ENCODE data around the gene ANKS3. TPM values are rescaled to one million over a fixed set of nuclear protein-coding genes. Genes with fewer than 3 reads are reported as not detected.

ANKS3 gene
- total and polyA plus RNA-seq, 10 of the 15 experiments (the other 5 are each of a cell fraction or from before 2014, with no cell fraction given) = 0.29 to 14.2 (median 8.5) TPM

GRCh38 chr16:4685776-4686496, 48.1 kb downstream of the ANKS3 start:
- POLR2A ChIA-PET = no interaction called here
- Histone ChIP-seq H4K20me1 (ENCODE audit: control insufficient read depth, insufficient read depth) (no peaks in the 10 kb centered on the region; the same call in 1 of the 2 replicates), H2AFZ (ENCODE audit: control insufficient read depth, low read depth, low read length) (no peak overlapping the region), H3K4me1 (ENCODE audit: control insufficient read depth, insufficient read depth, low read length) (no peaks in the 10 kb centered on the region), H3K9me3 (replicated peaks; ENCODE audit: control insufficient read depth, insufficient read depth, low read length) (no peaks in the 10 kb centered on the region), H3K9ac (ENCODE audit: control insufficient read depth, insufficient read depth, low read length) (no peak overlapping the region), H3K36me3 (ENCODE audit: control insufficient read depth in 2 of 2, insufficient read depth in 2 of 2, low read length in 1 of 2) (peaks cover 0 to 27% of the 10 kb centered on the region in 2 experiments; a peak in 3 of 4 replicates), H3K4me3 (no peak overlapping the region), H3K4me2 (ENCODE audit: control insufficient read depth, insufficient read depth) (no peak overlapping the region), H3K27ac (ENCODE audit: control insufficient read depth, insufficient read depth) (no peak overlapping the region), H3K79me2 (ENCODE audit: control insufficient read depth, insufficient read depth, low read length) (no peaks in the 10 kb centered on the region), H3K27me3 (replicated peaks in 1 of 2; ENCODE audit: control insufficient read depth in 2 of 2, insufficient read depth in 2 of 2, low read length in 1 of 2) (no peaks in the 10 kb centered on the region)
- no TSS peak for BruUV-seq (replicated peaks)
- RAD21 ChIA-PET (ENCODE audit: unreplicated experiment) = no interaction called here
- CTCF ChIA-PET = no interaction called here
- SMC1A ChIA-PET (ENCODE audit: uncharacterized antibody, unreplicated experiment) = interaction anchor here (0.5 kb wide), 1 partner anchor 83 kb away, joined by 3 read pairs; no protein-coding TSS in a partner anchor
- 99% methylated on average over 27 of the region's 38 CpGs for WGBS (ENCODE audit: insufficient coverage, insufficient replicate concordance, low lambda C conversion rate, missing lambda C conversion rate)
- TF ChIP-seq SPI1 (IDR thresholded peaks at IDR 0.05; ENCODE audit: borderline replicate concordance, insufficient read depth, low read depth, low read length) (no peak), POLR2A (IDR thresholded peaks at IDR 0.05; ENCODE audit: low read depth, low read length) (0 out of 2 replicates have a peak, but pooled peaks have one; percentile 9)
- FAIRE-seq = no peak
- intact Hi-C loops (cut with micrococcal nuclease; ENCODE audit: unreplicated experiment) (no loop called here), in situ Hi-C loops (cut with MboI) (no loop called here)
- no peak for ATAC-seq
- no peak for DNase-seq (ENCODE audit: low read depth, low spot score)

DNA sequence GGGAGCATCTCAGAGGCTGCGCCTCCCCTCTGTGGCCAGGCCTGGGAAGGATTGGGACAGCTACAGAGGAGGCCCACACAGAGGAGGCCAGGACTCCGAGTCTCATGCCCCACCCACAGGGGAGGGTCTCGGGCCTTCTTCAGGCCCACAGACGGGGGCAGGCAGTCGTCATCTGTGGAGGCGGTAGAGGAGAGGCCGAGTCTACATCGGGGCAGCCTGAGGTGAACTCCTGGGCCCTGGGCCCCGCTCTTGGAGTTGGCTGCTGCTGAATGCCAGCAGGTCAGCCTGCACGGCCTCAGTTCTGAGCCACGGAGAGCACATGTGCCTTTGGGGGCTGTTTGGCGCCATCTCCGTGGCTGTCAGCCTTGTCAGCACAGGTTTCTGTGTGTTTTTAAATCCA, 48.8 kb downstream of the ANKS3 start:
- TF ChIP-seq STAT3 (IDR thresholded peaks at IDR 0.05; ENCODE audit: low read depth, low read length) = no peak
- TF ChIP-seq CREM (IDR thresholded peaks at IDR 0.05; ENCODE audit: low read depth) = no peak
- no peak for TF ChIP-seq EGR1 (IDR thresholded peaks at IDR 0.05; ENCODE audit: borderline replicate concordance in 1 of 2, low read depth in 2 of 2, low read length in 2 of 2)

More for the DNA sequence above, 48.8 kb downstream of the ANKS3 start:
- Histone ChIP-seq H2AFZ (ENCODE audit: control insufficient read depth, low read depth, low read length) (no peak overlapping the region), H3K4me1 (ENCODE audit: control insufficient read depth, insufficient read depth, low read length) (no peaks in the 10 kb centered on the region), H3K9ac (ENCODE audit: control insufficient read depth, insufficient read depth, low read length) (no peak overlapping the region), H3K4me2 (ENCODE audit: control insufficient read depth, insufficient read depth) (no peak overlapping the region), H3K79me2 (ENCODE audit: control insufficient read depth, insufficient read depth, low read length) (no peaks in the 10 kb centered on the region), H3K27me3 (replicated peaks in 1 of 2; ENCODE audit: control insufficient read depth in 2 of 2, insufficient read depth in 2 of 2, low read length in 1 of 2) (no peaks in the 10 kb centered on the region), H3K4me3 (no peak overlapping the region), H4K20me1 (ENCODE audit: control insufficient read depth, insufficient read depth) (no peaks in the 10 kb centered on the region; the same call in 1 of the 2 replicates), H3K9me3 (replicated peaks; ENCODE audit: control insufficient read depth, insufficient read depth, low read length) (no peaks in the 10 kb centered on the region), H3K27ac (ENCODE audit: control insufficient read depth, insufficient read depth) (no peak overlapping the region), H3K36me3 (ENCODE audit: control insufficient read depth in 2 of 2, insufficient read depth in 2 of 2, low read length in 1 of 2) (peaks cover 0 to 29% of the 10 kb centered on the region in 2 experiments; a peak in 3 of 4 replicates)
- BruUV-seq (replicated peaks) = no TSS peak
- FAIRE-seq (no peak), DNase-seq (ENCODE audit: low read depth, low spot score) (no peak), ATAC-seq (no peak)
- POLR2A ChIA-PET = no interaction called here
- 91% methylated on average over 13 of the region's 13 CpGs for WGBS (ENCODE audit: insufficient coverage, insufficient replicate concordance, low lambda C conversion rate, missing lambda C conversion rate)
- in situ Hi-C loops (cut with MboI) = no loop called here
- intact Hi-C loops (cut with micrococcal nuclease; ENCODE audit: unreplicated experiment) = no loop called here
- CTCF ChIA-PET = no interaction called here
- RAD21 ChIA-PET (ENCODE audit: unreplicated experiment) = no interaction called here
- SMC1A ChIA-PET (ENCODE audit: uncharacterized antibody, unreplicated experiment) = no interaction called here
